GM18861 (cell line): ENCODE measurements around the gene SHISAL1.
"Not testable (repeated sequence)": the region's sequence is repeated elsewhere in the genome, so short reads cannot be mapped to it uniquely, and the experiment has no call there.

ENCODE experiments used
- ATAC-seq: cut with Tn5 transposase; IDR thresholded peaks from one replicate; pipeline ENCODE4 v1.9.1; 2021; ENCODE audit not compliant: unreplicated experiment

SHISAL1 gene

DNA sequence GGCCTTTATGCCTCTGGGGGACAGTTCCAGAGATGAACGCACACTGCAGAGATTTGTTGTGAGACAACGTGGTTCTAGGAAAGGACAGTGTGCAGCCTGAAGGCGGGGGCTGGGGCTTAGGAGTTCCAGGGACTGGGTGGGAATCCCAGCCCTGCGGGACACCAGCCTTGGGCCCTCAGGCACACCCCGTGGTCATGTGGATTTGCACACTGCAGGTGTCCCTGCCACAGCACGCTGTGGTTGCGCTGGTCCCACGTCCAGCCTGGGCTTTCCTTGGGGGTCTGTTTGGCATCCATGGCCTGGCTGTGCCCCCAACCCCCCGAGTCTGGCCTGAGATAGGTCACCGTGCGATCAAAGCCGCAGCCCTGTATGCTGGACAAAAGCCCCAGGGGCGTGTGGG is 7.3 kb downstream of the SHISAL1 start:
- ATAC-seq, result no peak

DNA sequence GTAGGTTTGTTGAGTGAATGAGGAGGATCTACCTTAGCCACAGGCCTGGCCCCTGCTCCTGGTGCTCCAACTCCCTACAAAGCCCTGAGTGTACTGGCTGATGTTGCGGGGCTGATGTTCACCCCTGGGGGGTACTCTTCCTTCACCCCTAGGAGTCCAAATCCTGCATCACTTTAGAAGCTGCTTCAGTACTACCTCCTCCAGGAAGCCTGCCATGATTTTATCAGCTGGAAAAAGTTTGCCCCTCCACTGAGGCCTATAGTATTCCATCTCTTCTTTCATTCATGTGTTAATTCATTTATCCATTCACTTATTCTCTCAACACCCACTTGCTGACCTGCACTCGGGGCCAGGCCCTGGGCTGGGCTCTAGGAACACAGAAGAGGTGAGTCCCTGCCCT is 7.8 kb downstream of the SHISAL1 start:
- ATAC-seq, result no peak

DNA sequence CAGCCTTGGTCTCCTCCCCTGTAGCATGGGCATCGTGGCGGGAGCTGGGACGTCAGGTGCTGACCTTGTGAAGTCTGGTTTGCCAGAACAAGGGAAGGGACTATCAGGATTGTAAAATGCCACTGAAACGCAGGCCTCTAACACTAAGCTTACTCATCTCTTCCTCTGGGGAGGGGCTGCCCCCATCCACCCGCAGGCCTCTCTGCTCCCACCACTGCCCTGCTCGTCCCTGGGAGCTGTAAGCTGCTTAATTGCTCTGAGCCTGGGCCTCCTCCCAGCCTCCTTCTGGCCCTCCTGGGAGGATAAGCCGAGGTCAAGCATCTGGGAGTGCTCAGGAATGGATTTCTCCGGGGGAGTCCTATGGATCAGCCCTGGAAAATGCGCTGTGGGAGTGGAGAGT is 8.4 kb downstream of the SHISAL1 start:
- ATAC-seq, result no peak

DNA sequence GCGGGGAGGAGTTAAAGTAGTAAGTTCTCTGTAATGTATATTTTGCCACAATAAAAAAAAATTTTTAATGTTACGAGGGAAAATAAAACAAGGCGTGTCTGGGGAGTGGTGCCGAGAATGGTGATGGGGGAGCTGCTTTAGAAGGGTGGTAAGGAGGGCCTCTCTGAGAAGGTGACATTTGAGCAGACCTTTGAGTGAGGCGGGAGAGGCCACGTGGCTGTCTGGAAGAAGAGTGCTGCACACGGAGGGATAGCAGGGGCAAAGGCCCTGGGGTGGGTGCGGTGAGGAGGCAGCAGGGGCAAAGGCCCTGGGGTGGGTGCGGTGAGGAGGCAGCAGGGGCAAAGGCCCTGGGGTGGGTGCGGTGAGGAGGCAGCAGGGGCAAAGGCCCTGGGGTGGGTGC is 10.4 kb downstream of the SHISAL1 start:
- not testable (repeated sequence) for ATAC-seq

DNA sequence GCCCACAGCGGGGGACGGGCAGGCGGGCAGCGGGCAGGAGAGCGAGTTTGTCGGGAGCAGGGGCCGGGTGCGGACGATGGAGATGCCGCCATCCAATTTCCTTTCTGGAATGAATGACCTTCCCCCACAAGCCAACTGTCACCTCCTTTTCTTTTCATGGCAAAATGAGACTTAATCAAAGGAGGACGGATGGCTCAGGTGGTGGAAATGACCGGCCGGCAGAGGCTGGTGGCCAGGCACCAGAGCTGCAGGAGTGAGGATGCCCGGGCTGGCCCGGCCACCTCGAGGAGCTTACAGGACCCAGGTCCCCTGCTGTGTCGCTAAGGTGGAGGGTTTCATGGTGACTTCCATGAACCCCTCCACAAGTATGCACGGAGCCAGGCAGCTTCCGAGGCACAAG is 11.7 kb downstream of the SHISAL1 start:
- ATAC-seq, result no peak

DNA sequence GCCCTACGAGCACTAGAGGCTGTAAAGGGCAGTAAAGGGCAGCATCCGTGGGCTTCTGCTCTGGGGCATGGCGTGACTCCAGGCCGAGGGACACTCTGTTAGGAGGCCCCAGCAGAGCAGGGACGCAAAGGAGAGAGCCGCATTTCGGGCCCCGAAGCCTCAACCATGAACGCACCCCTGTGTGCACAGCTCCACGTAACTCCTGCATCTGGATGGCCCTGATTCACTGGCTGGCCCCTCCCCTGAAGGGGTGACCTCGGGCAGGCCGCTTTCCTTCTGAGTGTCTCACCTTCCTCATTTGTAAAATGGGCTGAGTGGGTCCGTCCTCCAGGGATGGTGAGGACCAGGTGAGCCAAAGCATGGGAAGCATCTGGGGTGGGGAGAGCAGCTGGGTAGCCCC is 13.6 kb downstream of the SHISAL1 start:
- no peak for ATAC-seq

DNA sequence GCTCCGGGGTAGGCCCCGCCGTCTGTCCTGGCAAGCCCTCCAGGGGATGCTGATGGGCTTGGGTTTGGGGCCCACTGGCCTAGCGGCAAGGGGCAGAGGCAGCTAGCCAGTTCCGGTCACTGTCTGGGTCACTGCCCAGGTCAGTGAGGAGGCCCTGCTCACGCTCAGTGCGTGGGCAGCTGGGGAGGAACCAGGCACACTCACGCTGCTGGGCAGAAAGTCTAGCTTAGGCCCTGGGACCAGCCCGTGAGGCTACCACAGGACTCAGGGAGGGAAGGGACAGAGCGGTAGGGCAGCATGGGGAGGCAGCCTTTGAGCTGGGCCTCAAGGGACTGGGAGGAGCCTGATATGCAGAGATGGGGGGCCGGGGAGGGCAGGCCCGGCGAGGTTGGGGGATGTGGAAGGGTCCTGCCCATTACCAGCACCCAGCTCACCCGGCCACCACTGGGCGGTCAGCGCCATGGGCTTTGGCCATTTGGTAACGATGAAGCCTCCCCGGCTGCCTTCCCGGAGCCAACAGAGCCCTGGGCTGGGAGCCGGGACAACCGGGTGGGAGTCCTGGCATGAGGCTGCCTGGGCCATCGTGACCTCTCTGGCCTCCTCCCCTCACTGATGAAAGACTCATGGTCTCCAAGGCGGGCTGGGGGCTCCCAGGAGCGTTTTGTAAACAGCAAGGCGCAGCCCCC is 14.2 kb downstream of the SHISAL1 start:
- ATAC-seq, result no peak

DNA sequence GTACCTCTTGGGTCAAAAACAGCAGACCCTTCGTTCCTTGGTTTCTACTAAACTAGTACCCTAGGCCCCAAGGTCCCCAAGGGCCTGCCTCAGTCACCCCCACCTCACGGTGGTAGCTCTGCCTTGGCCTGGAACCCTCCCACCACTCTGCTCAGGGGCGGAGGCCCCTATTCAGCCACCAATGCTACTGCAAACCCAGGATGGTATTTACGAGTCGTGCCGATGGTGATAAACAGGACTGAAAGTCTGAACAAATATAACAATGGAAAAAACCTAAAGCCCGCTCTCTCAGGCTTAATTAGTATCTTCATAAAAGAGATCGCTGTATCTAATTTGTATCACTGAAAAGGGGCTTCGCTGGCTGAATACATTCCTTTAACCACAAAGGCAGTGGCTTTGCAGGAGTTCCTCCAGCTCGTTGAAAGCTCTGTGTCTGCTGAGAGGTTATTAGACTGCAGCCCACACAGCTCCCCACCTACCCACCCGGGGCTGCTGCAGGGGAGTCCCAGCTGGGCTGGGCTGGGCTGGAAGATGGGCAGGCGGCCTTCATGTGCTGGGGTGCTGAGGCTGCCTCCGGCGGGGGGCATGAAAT is 15.2 kb downstream of the SHISAL1 start:
- no peak for ATAC-seq

DNA sequence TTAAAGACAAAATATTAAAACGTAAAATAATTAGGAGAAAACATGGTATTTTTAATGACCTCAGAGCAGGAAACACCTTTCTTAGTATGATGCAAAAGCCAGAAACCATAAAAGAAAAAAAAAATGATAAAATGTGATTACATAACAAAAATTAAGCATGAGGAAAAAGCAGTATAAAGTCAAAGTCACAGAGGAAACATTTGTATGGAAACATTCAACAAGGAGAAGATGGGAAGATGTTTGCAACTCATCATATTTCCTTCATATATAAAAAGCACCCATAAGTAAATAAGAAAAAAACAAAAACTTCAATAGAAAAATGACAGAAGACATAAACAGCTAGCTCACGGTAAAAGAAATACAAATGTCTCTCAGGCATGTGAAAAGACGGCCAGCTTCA is 17.3 kb downstream of the SHISAL1 start:
- no peak for ATAC-seq

DNA sequence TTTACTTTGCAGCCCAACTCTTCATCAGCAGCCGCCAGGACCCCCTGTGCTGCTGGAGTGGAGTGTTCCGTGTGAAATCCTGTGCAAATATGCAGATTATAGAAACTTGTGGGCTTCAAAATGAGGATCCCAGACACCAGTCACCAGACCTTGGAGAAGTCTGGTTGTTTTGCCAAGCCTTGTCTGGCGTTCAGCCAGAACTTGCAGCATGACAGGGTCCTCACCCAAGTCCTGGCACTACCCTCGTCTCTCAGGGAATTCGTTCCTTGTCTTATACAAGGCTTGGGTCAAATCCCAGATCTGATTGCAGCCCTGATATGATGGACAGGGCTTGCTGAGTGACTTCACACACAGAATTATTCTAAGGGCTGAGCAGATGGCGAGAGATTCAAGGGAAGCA is 18.9 kb downstream of the SHISAL1 start:
- no peak for ATAC-seq

DNA sequence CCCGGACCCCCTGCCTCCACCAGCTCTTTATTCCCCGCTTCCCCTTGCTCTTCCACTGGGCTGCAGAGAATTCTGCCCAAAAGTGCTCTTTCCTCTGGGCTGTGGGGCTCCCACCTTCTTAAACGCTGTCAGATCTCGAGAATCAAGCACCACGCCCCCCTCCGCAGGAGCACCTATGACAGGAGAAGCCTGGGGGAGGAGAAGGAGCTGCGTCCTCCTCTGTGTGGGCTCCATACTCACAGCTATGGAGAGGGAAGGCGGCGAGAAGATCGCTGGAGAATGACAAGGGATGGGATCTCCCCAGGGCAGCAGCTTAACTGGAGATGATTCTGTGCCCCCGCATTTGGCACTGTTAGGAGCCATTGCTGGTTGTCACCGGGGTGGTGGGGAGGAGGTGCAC is 19.7 kb downstream of the SHISAL1 start:
- no peak for ATAC-seq

DNA sequence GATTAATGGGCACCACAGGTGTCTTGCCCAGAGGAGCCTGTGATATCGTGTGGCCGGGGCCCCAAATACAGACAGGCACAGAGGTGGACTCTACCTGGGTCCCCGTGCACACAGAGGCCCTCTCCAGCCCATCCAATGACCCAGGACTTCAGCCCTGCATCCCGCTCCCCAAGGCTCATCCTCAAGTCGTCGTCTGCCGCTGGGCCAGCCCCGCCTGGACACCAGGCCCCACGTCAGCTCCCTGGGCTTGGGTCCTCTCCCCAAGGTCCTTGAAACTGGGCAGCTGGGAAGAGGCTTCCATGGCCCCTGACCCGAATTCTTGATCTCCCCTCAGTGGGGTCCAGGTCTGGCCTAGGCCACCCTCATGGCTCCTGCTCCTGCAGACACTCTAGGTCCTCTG is 20.2 kb downstream of the SHISAL1 start:
- no peak for ATAC-seq

DNA sequence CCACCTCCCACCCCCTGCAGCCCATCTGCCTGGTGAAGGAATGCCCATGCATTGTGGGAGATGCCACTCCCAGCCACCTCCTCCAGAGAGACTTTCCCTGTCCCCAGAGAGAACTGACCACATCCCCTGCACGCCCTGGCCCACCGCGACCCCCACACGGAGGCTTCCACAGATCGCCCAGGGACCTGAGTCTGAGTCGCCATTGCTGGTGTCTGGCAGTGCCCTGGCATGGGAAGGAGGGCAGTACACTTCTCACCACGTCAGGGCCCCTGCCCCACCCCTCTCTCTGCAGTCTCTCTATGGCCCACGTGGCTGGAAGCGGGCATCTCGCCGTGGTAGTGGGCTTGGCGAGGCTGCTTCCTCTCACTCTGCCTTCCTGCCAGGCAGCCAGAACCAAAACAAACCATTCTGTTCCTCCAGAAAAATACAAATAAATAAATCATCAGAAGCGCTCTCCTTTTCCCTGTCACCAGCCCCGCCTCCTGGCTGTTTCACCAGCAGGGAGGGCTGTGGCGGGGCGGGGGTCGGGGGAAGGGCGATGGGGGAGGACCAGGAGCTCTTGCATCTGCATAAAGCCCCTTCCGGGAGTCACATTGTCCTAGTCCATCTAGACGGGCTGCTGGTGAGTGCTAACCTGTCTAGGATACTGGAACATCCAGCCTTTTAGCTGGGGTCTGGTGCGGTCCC is 20.9 kb downstream of the SHISAL1 start:
- no peak for ATAC-seq

DNA sequence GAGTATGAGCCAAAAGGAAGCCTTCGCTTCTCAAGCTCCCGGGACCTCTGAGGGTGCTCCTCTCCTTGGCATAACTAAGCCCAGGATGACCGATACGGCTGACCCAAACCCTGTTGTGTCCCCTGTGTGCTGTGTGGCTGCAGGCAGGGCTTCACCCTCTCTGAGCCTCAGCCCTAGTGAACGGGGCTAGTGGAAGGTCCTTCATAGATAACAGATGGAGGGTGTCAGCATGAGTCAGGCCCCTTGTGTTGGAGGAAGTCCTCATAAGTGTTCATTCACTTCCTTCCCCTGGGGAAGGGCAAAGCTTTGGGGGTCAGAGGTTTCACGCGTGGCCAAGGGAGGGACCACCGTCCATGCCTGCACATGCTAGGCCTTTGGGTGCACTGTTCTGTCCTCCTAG is 21.5 kb downstream of the SHISAL1 start:
- no peak for ATAC-seq

DNA sequence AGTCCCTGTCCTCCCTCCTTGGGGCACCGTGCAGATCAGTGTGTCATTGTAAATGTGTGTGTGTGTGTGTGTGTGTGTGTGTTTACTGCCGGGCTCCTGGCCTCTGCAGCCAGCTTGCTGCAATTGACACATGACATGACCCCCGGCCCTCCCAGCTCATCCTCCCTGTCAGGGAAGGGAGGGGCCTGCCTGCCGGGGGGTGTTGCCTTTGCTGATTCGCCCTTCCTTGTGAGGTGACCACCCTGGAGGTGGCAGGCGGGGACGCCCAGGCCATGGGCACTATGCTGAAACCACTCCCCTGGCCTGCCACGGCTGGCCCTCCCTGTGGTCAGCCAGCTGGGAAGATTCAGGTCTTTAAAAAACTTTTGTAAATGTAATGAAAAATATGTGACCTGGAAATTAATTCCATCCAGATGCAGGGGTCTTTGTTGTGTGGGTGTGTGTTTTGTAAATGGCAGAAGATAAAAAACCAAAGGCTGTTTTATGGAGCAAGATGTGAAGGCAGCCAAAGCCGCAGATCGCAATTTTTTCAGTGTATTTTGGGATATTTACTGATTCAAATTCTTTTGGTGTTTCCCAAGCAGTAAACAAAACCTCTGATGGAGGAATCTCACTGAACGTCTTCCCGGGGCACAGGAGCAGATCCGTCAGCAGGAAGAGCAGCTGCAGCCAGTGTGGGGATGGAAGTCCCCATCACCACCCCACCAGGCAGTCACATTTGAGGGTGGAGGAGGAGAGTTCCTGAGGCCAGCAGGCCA is 23.2 kb downstream of the SHISAL1 start:
- ATAC-seq, result no peak

DNA sequence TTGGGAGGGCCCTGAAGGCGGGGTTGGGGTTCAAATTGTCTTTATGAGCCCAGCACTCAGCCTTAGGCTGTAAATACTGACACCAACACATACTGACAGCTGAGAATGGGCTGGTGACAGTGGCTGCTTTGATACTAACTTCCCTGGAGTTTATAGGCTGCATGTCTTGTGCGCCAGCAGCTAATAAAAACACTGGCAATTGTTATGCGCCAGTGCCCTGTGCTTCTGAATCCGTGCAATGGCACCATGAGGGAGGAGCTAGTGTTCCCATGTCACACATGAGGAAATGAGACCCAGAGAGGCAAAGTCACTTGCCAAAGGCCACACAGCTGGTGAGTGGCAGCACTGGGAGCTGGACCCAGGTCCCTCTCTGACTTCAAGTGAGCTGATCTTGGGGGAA is 23.8 kb downstream of the SHISAL1 start:
- ATAC-seq, result no peak

DNA sequence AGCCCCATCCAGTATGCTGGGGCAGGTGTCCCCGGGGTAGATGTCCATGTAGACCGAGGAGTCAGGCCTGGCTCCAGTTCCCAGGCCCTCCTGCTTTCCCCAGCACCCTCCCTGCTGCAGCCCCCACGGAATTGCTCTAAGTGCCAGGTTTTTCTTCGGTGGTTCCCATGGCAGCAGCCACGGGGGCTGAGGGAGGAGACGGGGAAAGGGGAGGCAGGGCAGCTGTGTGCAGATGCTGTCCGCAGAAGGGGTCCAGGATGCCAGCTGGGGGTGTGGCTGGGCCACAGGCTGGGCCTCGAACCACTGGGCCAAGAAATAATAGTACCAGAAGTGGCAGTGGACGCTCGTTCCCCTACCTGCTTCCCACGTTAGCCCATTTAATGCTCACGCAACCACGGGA is 25.0 kb downstream of the SHISAL1 start:
- no peak for ATAC-seq

DNA sequence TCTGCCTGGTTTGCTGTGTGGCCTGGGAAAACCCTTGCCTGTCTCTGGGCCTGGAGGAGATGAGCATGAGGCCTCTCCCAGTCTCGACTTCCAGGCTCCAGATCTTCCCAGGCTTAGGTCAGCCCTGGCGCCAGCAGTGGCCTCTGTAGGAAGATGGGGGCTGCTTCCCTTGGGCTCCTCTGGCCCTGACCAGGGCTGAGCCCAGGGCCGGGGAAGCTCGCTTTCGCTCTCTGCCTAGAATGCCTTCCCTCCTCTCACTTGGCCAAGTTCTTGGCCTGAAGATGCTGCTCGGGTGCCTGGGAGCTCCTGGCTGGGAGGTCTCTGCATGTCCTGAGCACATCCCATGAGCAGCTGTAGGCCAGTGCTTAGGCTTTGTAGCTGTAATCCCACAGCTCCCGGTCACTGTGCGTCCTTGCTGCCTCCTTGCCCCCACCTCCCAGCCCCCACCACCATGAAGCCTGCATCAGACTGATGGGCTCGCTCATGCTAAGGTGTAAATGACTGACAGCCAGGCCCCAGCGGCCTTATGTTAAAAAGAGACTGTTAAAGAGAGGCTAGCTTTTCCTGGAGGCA is 25.5 kb downstream of the SHISAL1 start:
- no peak for ATAC-seq

DNA sequence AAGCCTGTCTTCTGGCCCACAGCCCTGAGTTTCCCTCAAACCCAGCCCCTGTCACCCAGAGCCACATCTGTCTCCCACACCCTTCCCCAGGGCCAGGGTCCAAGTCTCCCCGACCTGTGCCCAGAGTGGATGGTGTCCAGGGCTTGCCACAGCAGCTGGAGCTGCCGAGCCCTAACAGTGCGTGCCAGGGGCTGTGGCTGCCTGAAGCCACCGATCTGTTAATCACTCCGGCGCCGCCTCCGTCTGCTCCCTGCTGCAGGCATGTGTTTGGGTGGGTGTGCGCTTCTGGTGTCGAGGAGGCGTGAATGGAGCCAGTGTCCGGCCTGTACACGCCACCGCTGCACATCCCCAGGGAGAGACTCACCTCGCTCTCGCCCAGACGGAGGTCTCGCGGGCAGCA is 26.1 kb downstream of the SHISAL1 start:
- no peak for ATAC-seq

DNA sequence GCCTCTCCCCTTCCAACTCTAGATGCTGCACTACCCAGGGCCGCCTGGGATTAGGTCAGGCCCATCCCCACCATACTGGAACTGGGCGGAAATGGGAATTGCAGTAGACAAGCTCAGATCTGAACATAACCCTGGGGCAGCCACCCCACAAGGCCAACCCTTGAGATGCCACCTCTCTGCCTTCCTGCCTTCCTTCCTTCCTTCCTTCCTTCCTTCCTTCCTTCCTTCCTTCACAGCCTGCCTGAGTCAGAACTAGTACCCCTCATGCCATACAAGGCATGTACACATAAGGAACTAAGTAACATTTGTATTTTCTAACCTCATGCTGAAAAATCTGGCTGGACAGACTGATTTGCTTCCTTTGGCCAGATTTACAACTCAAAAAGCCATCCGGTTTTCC is 28.0 kb downstream of the SHISAL1 start:
- ATAC-seq, result no peak

DNA sequence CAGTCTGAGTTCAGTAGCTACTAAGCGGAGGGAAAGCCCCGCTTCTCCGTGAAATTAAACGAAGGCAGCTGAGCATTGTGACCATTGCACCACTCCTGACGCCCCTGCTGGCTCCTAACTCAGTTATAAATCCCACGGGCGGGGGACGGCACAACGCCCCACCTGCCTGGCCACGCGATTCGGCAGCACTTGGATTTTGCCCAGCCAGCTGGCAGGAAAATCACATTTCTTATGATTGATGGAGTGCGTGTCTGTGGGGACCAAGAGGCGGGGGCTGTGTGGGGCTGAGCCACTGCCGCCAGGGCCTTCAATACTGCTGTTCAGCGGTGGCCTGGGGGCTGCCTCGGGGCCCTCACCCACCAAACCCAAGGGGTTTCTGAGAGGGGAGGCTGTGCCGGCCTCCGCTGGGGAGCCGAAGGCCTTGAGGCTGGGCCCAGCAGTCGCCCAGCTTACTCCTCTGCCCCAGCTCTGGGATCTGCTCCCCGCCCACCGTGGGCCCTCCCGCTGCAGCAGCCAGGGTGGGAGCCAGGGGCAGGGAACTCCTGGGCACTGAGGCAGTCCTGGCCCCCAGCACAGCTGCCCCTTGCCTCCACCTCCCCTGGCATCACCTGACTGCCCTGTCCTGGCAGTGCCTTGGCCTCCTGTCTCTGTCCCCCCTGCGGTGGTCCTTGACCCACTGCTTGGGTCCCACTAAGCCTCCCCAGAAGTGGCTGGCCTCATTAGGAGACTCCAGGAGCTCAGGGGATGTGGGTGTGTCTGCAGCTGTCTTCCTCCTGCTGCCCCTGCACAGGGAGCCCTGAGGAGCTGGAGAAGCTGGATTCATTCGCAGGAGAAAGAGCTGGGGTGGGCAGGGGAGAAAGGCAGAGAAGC is 30.7 kb downstream of the SHISAL1 start:
- no peak for ATAC-seq
